HG02973 (cell line): Measurements from ENCODE around the gene NOP9.

Experiments used
- ATAC-seq: cut with Tn5 transposase; IDR thresholded peaks from one replicate; pipeline ENCODE4 v1.9.1; 2021; ENCODE audit warnings: moderate library complexity; ENCODE audit not compliant: unreplicated experiment

NOP9 gene

GRCh38 chr14:24299255-24300191, at the start of gene NOP9, which contains the start of gene DHRS1:
Gene NOP9 (plus strand): TSS chr14:24299850. CDS start chr14:24299955, 105 bp downstream.
Gene DHRS1 (minus strand): TSS chr14:24299780. CDS start chr14:24299106, 674 bp downstream.
- ATAC-seq = peak; percentile 60

- ATAC-seq = no peak
Measured at GRCh38 chr14:24250354-24250753, 49.3 kb upstream of the NOP9 start.

DNA sequence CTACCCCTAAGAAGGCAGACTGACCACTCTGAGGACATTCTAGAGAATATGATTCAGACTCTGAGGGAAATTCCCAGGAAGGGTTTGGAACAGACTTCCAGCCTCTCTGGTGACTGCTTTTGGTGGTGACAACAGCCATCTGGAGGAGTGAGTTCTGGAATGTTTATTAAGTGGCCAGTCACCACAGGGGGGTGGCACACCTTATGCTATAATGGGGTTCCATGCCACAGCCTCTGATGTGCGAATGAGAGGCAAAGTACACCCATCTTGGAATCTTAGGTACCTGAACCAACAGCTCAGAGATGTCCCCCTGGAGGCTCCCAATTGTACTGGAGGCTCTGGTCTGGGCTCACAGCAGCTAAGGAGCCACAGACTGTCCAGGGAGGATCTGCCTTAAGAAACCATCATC, 47.8 kb upstream of the NOP9 start:
- ATAC-seq = no peak

- ATAC-seq = no peak
Measured at GRCh38 chr14:24252289-24253124, 47.1 kb upstream of the NOP9 start.

DNA sequence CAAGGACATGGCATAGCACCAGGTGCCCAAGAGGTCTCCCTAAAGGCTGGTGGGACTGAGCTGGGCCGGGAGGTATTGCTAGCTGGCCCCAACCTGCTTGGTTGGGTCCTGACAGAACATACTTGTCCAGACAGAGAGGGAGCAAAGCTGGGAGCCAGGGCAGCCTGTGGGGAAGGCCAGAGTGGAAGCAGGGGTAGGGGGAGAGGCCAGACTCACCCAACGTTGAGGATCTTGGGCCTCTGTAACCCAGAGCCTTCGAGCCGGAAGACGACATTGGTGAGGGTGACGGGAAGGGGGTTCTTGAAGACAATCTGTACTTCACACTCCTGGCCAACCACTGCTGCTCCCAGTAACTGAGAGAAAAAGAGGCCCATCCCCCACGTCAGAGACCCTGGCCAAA, 45.7 kb upstream of the NOP9 start:
- no peak for ATAC-seq

DNA sequence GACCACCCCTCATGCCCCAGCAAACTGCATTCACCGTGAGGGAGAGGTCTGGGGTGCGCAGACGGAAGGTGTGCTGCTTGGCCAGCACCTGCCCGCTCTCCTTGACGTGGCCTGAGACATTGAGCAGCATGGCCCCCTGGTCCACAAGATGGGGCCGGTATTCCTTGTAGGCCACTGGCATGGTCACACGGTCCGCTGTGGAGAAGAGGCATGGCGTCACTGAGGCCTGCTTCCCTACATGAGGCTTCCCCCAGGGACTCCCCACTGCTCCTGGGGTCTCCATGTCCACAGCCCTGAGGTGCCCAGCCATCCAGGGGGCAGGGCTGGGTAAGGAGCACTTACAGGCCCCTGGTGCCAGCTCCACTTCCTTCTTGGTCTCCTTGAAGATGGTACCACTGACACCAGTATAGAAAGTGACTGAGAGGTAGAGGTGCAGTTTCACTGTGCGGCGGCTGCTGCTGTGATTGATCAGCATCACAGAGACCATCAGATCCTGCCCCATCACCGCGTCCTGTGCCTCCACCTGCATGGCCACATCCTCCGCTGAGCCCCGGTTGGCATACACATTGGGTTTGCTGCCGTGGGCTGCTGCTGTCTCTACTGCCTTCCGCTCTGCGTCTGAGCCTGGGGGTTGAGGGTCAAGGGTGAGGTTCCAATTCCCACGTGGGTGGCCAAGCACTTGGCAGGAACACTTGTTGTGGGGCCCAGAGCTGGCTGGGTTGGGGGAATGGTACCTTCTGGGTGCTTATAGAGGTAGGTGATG, 44.8 kb upstream of the NOP9 start:
- no peak for ATAC-seq

GRCh38 chr14:24255438-24255837, 44.2 kb upstream of the NOP9 start:
- no peak for ATAC-seq

- ATAC-seq = no peak
Measured at GRCh38 chr14:24255931-24256711, 43.5 kb upstream of the NOP9 start.

GRCh38 chr14:24256960-24257359, 42.7 kb upstream of the NOP9 start:
- ATAC-seq = no peak

- no peak for ATAC-seq
Measured at GRCh38 chr14:24258119-24258518, 41.5 kb upstream of the NOP9 start.

GRCh38 chr14:24258548-24259265, 40.9 kb upstream of the NOP9 start:
- ATAC-seq = no peak

GRCh38 chr14:24259282-24260025, 40.2 kb upstream of the NOP9 start:
- ATAC-seq = no peak

GRCh38 chr14:24260026-24260779, 39.4 kb upstream of the NOP9 start:
- no peak for ATAC-seq

DNA sequence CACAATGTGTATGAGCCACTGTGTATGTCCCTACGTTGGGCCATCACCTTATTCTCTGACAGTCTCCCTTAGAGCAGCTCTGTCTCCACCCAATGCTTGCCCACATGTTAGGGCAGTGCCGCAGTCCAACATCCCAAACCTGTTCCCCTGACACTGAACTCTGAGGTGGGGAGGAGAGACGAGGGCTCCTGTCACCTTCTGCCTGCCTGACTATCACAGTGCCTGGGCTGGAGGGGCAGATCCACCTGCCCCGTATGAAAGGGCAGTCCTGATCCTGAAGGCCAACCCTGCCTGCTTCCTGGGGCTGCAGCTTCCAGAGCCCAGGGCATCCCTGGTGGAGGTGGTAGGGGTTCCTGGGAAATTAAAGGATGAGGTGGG, 38.9 kb upstream of the NOP9 start:
- ATAC-seq = no peak

DNA sequence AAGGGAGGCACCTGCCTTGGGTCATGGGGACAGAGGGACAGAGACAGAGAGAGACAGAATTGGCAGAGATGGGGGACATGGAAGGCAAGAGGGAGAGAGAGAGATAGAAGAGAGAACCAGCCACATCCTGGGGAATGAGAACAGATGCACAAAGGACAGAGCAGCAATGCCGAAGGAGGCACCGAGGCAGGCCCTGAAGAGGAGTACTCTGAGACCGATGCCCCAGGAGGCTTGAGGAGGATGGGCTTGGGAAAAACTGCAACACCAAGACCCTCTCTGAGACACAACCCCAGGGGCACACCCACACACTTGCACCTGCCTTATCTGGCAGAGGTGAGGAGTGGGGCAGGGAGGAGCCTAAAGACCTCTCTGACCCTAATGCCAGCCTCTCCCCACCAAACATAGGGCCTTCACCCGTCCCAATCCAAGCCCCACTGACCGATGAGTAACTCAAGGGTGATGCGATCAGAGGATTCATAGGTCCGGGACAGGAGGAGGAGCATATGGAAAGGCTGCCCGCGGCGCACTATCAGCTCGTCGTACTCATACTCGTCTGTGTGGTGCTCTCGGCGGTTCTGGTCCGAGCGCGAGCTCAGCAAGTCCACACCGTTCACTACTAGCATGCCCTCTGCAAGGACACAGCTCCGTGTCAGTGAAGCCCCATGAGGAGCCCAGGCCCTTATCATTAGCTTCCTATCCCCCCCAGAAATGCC, 38.2 kb upstream of the NOP9 start:
- ATAC-seq = no peak

- ATAC-seq = no peak
Measured at GRCh38 chr14:24261969-24262327, 37.7 kb upstream of the NOP9 start.
